Lower leg skin (tissue), 3 donors: ENCODE measurements around the gene ODAD4.

Experiments used
- CTCF ChIP-seq, 3 donors: fragments of 450-650 bp; IDR thresholded peaks; one replicate each; pipeline ENCODE4 v1.5.1; 2016; ENCODE audit warnings: antibody characterized with exemption in 3 of 3, mild to moderate bottlenecking in 3 of 3, moderate library complexity in 2 of 3
- POLR2A ChIP-seq, 2 donors: fragments of 450-650 bp; IDR thresholded peaks; one replicate each; pipeline ENCODE4 v1.6.1; 2016 to 2017; ENCODE audit warnings: antibody characterized with exemption in 2 of 2, mild to moderate bottlenecking in 1 of 2, moderate library complexity in 1 of 2

GRCh38 chr17:41972571-41973407 lies 42.4 kb downstream of the ODAD4 start:
- TF ChIP-seq POLR2A (IDR thresholded peaks at IDR 0.05) = no peak
- no peak for TF ChIP-seq CTCF (IDR thresholded peaks at IDR 0.05)
